IMR-90 (cell line): ENCODE results near the gene TBCD. TPM values are rescaled to one million over a fixed set of nuclear protein-coding genes. Genes with fewer than 3 reads are reported as not detected.

ENCODE experiments used
- ATAC-seq: fragments of 200-7000 bp; cut with Tn5 transposase; 2 replicates; pipeline ENCODE4 v1.9.1; 2020; ENCODE audit warnings: low read depth, mild to moderate bottlenecking, moderate library complexity
- BruUV-seq: library from RNA; stranded (reverse); fragments of 400-500 nt; replicated peaks from 2 replicates; lab custom pipeline; 2021; lab: Mats Ljungman, UMichigan
- CTCF ChIA-PET: fragments of 300-600 bp; formaldehyde crosslinking; extraction: SDS; loops from one replicate; lab custom pipeline; 2021; ENCODE audit warnings: antibody characterized with exemption; lab: Yijun Ruan, JAX
- POLR2A ChIA-PET: fragments of 300-600 bp; sonication (Branson Sonifier 250); formaldehyde crosslinking; loops from one replicate; lab custom pipeline; 2022; ENCODE audit warnings: antibody characterized with exemption; ENCODE audit not compliant: unreplicated experiment; lab: Charles Lee
- DNase-seq: peaks from one replicate; pipeline ENCODE4 v3.0.0; 2013
- H2AFZ ChIP-seq: replicated peaks from 2 replicates; pipeline ENCODE3; 2013; ENCODE audit warnings: low read length, mild to moderate bottlenecking; ENCODE audit not compliant: poor library complexity
- H2AK5ac ChIP-seq: 2 replicates; pipeline ENCODE4 v1.6.1; 2013; ENCODE audit warnings: low read depth, low read length, inconsistent platforms
- H2AK9ac ChIP-seq: replicated peaks from 2 replicates; pipeline ENCODE3; 2013; ENCODE audit warnings: mild to moderate bottlenecking, low read depth, low read length, moderate library complexity; ENCODE audit not compliant: poor library complexity
- H2BK120ac ChIP-seq: 2 replicates; pipeline ENCODE4 v1.6.1; 2013; ENCODE audit warnings: low read depth, low read length, inconsistent platforms
- H2BK15ac ChIP-seq: 3 replicates; pipeline ENCODE4 v1.6.1; 2013; ENCODE audit warnings: low read depth, low read length, inconsistent platforms
- H2BK20ac ChIP-seq: 2 replicates; pipeline ENCODE4 v1.6.1; 2013; ENCODE audit warnings: low read depth, mild to moderate bottlenecking, inconsistent platforms, low read length, moderate library complexity
- H2BK5ac ChIP-seq: 2 replicates; pipeline ENCODE4 v1.6.1; 2013; ENCODE audit warnings: mild to moderate bottlenecking, low read depth, low read length, inconsistent platforms; ENCODE audit not compliant: poor library complexity, severe bottlenecking
- H3K14ac ChIP-seq: replicated peaks from 2 replicates; pipeline ENCODE4 v1.6.1; 2013; ENCODE audit warnings: low read depth, low read length, inconsistent platforms
- H3K18ac ChIP-seq: 2 replicates; pipeline ENCODE4 v1.6.1; 2013; ENCODE audit warnings: low read depth, low read length, control low read depth
- H3K23ac ChIP-seq: 2 replicates; pipeline ENCODE4 v1.6.1; 2013; ENCODE audit warnings: low read depth, low read length, inconsistent platforms
- H3K27ac ChIP-seq: 2 replicates; pipeline ENCODE4 v1.5.1; 2013; ENCODE audit warnings: mild to moderate bottlenecking, control low read depth, low read length; ENCODE audit not compliant: insufficient read depth
- H3K27me3 ChIP-seq: 2 replicates; pipeline ENCODE4 v1.6.1; 2013; ENCODE audit warnings: low read length; ENCODE audit not compliant: control insufficient read depth, insufficient read depth
- H3K36me3 ChIP-seq: 2 replicates; pipeline ENCODE4 v1.6.1; 2013; ENCODE audit warnings: low read length, mixed read lengths; ENCODE audit not compliant: control insufficient read depth, insufficient read depth
- H3K4ac ChIP-seq: 2 replicates; pipeline ENCODE4 v1.6.1; 2013; ENCODE audit warnings: low read depth, low read length, inconsistent platforms
- H3K4me1 ChIP-seq: 2 replicates; pipeline ENCODE4 v1.6.1; 2013; ENCODE audit warnings: low read length, mixed read lengths; ENCODE audit not compliant: control insufficient read depth, insufficient read depth
- H3K4me2 ChIP-seq: 2 replicates; pipeline ENCODE4 v1.6.1; 2013; ENCODE audit warnings: low read depth, mild to moderate bottlenecking, control low read depth, low read length, moderate library complexity
- H3K4me3 ChIP-seq: 2 replicates; pipeline ENCODE4 v1.5.1; 2013; ENCODE audit warnings: low read depth, mild to moderate bottlenecking, control low read depth, low read length, moderate library complexity; ENCODE audit not compliant: insufficient read depth
- H3K56ac ChIP-seq: 2 replicates; pipeline ENCODE4 v1.6.1; 2013; ENCODE audit warnings: low read length, inconsistent platforms; ENCODE audit not compliant: insufficient read depth; ENCODE audit errors: extremely low read depth
- H3K79me1 ChIP-seq, 2 experiments: 2 replicates each; pipeline ENCODE4 v1.6.1; 2013; ENCODE audit warnings: low read length in 2 of 2, inconsistent platforms in 1 of 2, low read depth in 1 of 2
- H3K9ac ChIP-seq: 2 replicates; pipeline ENCODE4 v1.6.1; 2013; ENCODE audit warnings: low read depth, low read length, control low read depth
- H3K9me1 ChIP-seq: 2 replicates; pipeline ENCODE4 v1.6.1; 2013; ENCODE audit warnings: low read length, inconsistent platforms; ENCODE audit not compliant: insufficient read depth
- H3K9me3 ChIP-seq: 2 replicates; pipeline ENCODE4 v1.6.1; 2013; ENCODE audit warnings: low read length; ENCODE audit not compliant: control insufficient read depth, insufficient read depth
- H4K20me1 ChIP-seq: 2 replicates; pipeline ENCODE4 v1.6.1; 2013; ENCODE audit warnings: low read length, inconsistent platforms; ENCODE audit not compliant: insufficient read depth
- H4K5ac ChIP-seq: 2 replicates; pipeline ENCODE4 v1.6.1; 2013; ENCODE audit warnings: mild to moderate bottlenecking, low read depth, low read length, control low read depth
- H4K8ac ChIP-seq, 2 experiments: 2 replicates each; pipeline ENCODE4 v1.6.1; 2013; ENCODE audit warnings: low read depth in 2 of 2, low read length in 2 of 2, control low read depth in 1 of 2, inconsistent platforms in 1 of 2
- H4K91ac ChIP-seq: 2 replicates; pipeline ENCODE4 v1.6.1; 2013; ENCODE audit warnings: low read depth, low read length, inconsistent platforms; ENCODE audit not compliant: insufficient read depth
- BHLHE40 ChIP-seq: fragments of 150-350 bp; IDR thresholded peaks from 2 replicates; pipeline ENCODE4 v1.6.1; 2016; ENCODE audit warnings: mild to moderate bottlenecking, low read depth, low read length
- CEBPB ChIP-seq: IDR thresholded peaks from 2 replicates; pipeline ENCODE4 v1.6.1; 2012; ENCODE audit warnings: low read depth, low read length, improper control_type of control experiment
- CHD1 ChIP-seq: IDR thresholded peaks from 2 replicates; pipeline ENCODE4 v1.6.1; 2012; ENCODE audit warnings: low read depth, low read length, improper control_type of control experiment
- ELK1 ChIP-seq: fragments of 150-350 bp; IDR thresholded peaks from 2 replicates; pipeline ENCODE4 v1.6.1; 2016; ENCODE audit warnings: low read depth, mild to moderate bottlenecking, low read length, moderate library complexity, borderline replicate concordance
- FOS ChIP-seq: fragments of 150-350 bp; IDR thresholded peaks from 2 replicates; pipeline ENCODE4 v1.6.1; 2016; ENCODE audit warnings: low read depth, low read length
- MAFK ChIP-seq: IDR thresholded peaks from 2 replicates; pipeline ENCODE4 v1.6.1; 2012; ENCODE audit warnings: low read depth, low read length, improper control_type of control experiment
- MAZ ChIP-seq: IDR thresholded peaks from 2 replicates; pipeline ENCODE4 v1.6.1; 2012; ENCODE audit warnings: low read depth, mild to moderate bottlenecking, low read length, improper control_type of control experiment, moderate library complexity, borderline replicate concordance
- MXI1 ChIP-seq: IDR thresholded peaks from 2 replicates; pipeline ENCODE4 v1.6.1; 2012; ENCODE audit warnings: low read depth, mild to moderate bottlenecking, low read length, moderate library complexity, borderline replicate concordance
- NFE2L2 ChIP-seq: fragments of 150-350 bp; IDR thresholded peaks from 2 replicates; pipeline ENCODE4 v1.6.1; 2016; ENCODE audit warnings: low read depth, mild to moderate bottlenecking, low read length
- POLR2A ChIP-seq: IDR thresholded peaks from 2 replicates; pipeline ENCODE4 v1.6.1; 2012; ENCODE audit warnings: mild to moderate bottlenecking, low read depth, low read length
- RAD21 ChIP-seq: IDR thresholded peaks from 2 replicates; pipeline ENCODE4 v1.6.1; 2012; ENCODE audit warnings: low read length, improper control_type of control experiment
- RCOR1 ChIP-seq: IDR thresholded peaks from 2 replicates; pipeline ENCODE4 v1.6.1; 2012; ENCODE audit warnings: mild to moderate bottlenecking, low read length, improper control_type of control experiment; ENCODE audit not compliant: insufficient replicate concordance
- RFX5 ChIP-seq: IDR thresholded peaks from 2 replicates; pipeline ENCODE4 v1.8.0; 2012; ENCODE audit warnings: low read depth, mild to moderate bottlenecking, low read length, moderate library complexity
- SMC3 ChIP-seq: fragments of 150-350 bp; IDR thresholded peaks from 2 replicates; pipeline ENCODE4 v1.6.1; 2016; ENCODE audit warnings: low read depth, mild to moderate bottlenecking, antibody characterized with exemption, low read length, moderate library complexity
- USF2 ChIP-seq: fragments of 150-350 bp; IDR thresholded peaks from 2 replicates; pipeline ENCODE4 v1.6.1; 2017; ENCODE audit warnings: mild to moderate bottlenecking, antibody characterized with exemption, low read length, low read depth
- WGBS, 2 experiments: methylation state at CpG; one replicate each; pipeline versions ENCODE4 v1.1.5 to v1.1.7; 2013; ENCODE audit warnings: missing lambda C conversion rate in 2 of 2; ENCODE audit not compliant: insufficient read length in 1 of 2; ENCODE audit errors: extremely low coverage in 2 of 2; 5-methylcytosine and 5-hydroxymethylcytosine counted together
- dilution Hi-C: fragments of 300-500 bp; cut with HindIII; formaldehyde crosslinking; loops from one replicate; pipeline ENCODE4 v1.14.3; 2018; ENCODE audit warnings: low sequenced_read_pairs; ENCODE audit not compliant: unreplicated experiment
- in situ Hi-C: fragments of 300-500 bp; cut with MboI; formaldehyde crosslinking; loops from 3 replicates; pipeline ENCODE4 v1.14.3; 2019; ENCODE audit warnings: low sequenced_read_pairs, inconsistent platforms, mixed read lengths
- intact Hi-C: fragments of 100-400 bp; cut with micrococcal nuclease; formaldehyde crosslinking; loops from 2 replicates; pipeline ENCODE4 v1.10.0; 2022
- polyA plus RNA-seq, 3 experiments: library from polyadenylated mRNA; depleted of rRNA; stranded (reverse); fragments of >200 nt; gene quantifications; 2 replicates each; pipeline ENCODE4 v1.2.3, GENCODE V29; 2012; ENCODE audit warnings: low replicate concordance in 1 of 3
- total RNA-seq: library from RNA; depleted of rRNA; stranded (reverse); fragments of >200 nt; gene quantifications from 2 replicates; pipeline ENCODE4 v1.2.3, GENCODE V29; 2012
- TF ChIP-seq, protein P1 (sequence below): conservative IDR thresholded peaks from 2 replicates; pipeline ENCODE4 v1.5.1; 2012; ENCODE audit warnings: mild to moderate bottlenecking, low read depth, low read length, improper control_type of control experiment

Gene TBCD
- total and polyA plus RNA-seq, 2 of the 4 experiments (the other 2 are of a cell fraction) = 21.9 to 54.5 TPM

DNA sequence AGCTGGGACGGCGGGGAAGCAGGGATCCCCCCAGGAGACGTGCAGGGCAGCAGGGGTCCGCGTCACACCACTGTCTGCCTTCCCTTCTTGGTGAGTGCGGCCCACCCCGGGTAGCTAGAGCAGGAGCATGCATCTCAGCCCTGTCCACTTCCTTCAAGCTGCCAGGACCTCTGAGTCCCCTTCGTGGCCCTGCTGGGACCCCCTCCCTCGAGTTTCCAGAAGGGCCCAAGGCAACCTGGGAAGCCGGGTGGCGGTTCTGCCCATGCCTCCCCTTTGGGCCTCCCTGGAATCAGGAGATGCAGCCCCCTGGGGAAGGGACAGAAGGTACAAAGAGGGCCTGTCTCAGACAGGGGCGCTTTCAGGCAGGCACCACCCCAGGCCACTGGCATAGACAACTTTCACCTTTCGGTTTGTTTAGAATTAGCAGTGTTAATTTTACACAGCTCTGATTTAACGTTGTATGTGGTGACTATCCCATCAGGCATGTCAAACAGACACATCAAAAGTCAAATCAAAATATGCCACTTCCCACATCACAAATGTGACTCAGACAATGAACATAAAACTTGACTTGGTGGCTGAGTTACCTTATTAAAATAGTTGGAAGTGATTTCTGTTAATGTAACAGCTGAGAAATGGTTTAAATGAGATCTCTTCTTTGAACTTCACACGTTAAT lies 233.0 kb downstream of the TBCD start:
- Histone ChIP-seq H3K4me3 (no peak overlapping the region), H3K4me1 (peaks cover 5% of the 10 kb centered on the region; the same call in 1 of the 2 replicates), H2AFZ (no peak overlapping the region), H3K4me2 (no peak overlapping the region), H4K91ac (no peak overlapping the region), H3K4ac (no peak overlapping the region), H4K20me1 (no peaks in the 10 kb centered on the region), H3K9me1 (no peaks in the 10 kb centered on the region), H3K18ac (no peak overlapping the region), H3K23ac (no peak overlapping the region), H3K9ac (no peak overlapping the region), H4K8ac (no peak overlapping the region), H2BK15ac (no peak overlapping the region), H3K36me3 (no peaks in the 10 kb centered on the region), H3K56ac (no peak overlapping the region), H2AK9ac (no peak overlapping the region), H2BK120ac (no peak overlapping the region), H4K5ac (no peak overlapping the region), H3K14ac (no peak overlapping the region), H3K27me3 (no peaks in the 10 kb centered on the region), H2BK20ac (no peak overlapping the region), H3K27ac (no peak overlapping the region), H2AK5ac (no peak overlapping the region), H3K79me1 (peaks cover 0 to 3% of the 10 kb centered on the region in 2 experiments; a peak in 1 of 4 replicates), H3K9me3 (no peaks in the 10 kb centered on the region), H2BK5ac (no peak overlapping the region)
- ATAC-seq (no peak), DNase-seq (no peak)
- no TSS peak for BruUV-seq
- ChIA-PET POLR2A (no interaction called here), CTCF (no interaction called here)
- intact Hi-C loops (no loop called here), dilution Hi-C loops (no loop called here), in situ Hi-C loops (no loop called here)
- no CpG with 5 or more reads among the region's 15 CpGs for WGBS, 2 experiments
- no peak for TF ChIP-seq BHLHE40
- no peak for TF ChIP-seq MAFK
- TF ChIP-seq CEBPB = no peak
- no peak for TF ChIP-seq MAZ
- TF ChIP-seq ELK1 = no peak
- no peak for TF ChIP-seq SMC3
- TF ChIP-seq FOS = no peak
- TF ChIP-seq CHD1 = no peak
- TF ChIP-seq RCOR1 = no peak
- TF ChIP-seq USF2 = no peak
- no peak for TF ChIP-seq RAD21
- TF ChIP-seq, protein P1, sequence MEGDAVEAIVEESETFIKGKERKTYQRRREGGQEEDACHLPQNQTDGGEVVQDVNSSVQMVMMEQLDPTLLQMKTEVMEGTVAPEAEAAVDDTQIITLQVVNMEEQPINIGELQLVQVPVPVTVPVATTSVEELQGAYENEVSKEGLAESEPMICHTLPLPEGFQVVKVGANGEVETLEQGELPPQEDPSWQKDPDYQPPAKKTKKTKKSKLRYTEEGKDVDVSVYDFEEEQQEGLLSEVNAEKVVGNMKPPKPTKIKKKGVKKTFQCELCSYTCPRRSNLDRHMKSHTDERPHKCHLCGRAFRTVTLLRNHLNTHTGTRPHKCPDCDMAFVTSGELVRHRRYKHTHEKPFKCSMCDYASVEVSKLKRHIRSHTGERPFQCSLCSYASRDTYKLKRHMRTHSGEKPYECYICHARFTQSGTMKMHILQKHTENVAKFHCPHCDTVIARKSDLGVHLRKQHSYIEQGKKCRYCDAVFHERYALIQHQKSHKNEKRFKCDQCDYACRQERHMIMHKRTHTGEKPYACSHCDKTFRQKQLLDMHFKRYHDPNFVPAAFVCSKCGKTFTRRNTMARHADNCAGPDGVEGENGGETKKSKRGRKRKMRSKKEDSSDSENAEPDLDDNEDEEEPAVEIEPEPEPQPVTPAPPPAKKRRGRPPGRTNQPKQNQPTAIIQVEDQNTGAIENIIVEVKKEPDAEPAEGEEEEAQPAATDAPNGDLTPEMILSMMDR = no peak
- TF ChIP-seq RFX5 = no peak
- no peak for TF ChIP-seq MXI1
- TF ChIP-seq NFE2L2 = no peak
- TF ChIP-seq POLR2A = no peak
